CD4-positive, alpha-beta T cell (primary cell): ENCODE results near the gene RNASE2. TPM values are rescaled to one million over a fixed set of nuclear protein-coding genes. Genes with fewer than 3 reads are reported as not detected.

Experiments used
- ATAC-seq: fragments of 200-7000 bp; cut with Tn5 transposase; one replicate; pipeline ENCODE4 v1.10.0; 2022; ENCODE audit warnings: mild to moderate bottlenecking; ENCODE audit not compliant: poor library complexity
- CTCF ChIA-PET: fragments of 350-600 bp; sonication (Branson Sonifier 250); formaldehyde crosslinking; loops from one replicate; lab custom pipeline; 2021; ENCODE audit warnings: antibody characterized with exemption, inconsistent platforms; lab: Charles Lee
- POLR2A ChIA-PET: fragments of 350-600 bp; sonication (Branson Sonifier 250); formaldehyde crosslinking; loops from one replicate; lab custom pipeline; 2021; ENCODE audit warnings: antibody characterized with exemption, inconsistent platforms; lab: Charles Lee
- DNase-seq, 14 experiments: peaks; one replicate each; pipeline ENCODE4 v3.0.0-alpha.2; 2013 to 2020; ENCODE audit warnings: mixed read lengths in 2 of 14
- H3K27ac ChIP-seq, 2 donors: one replicate each; pipeline versions ENCODE4 v1.5.1 to v1.7.0; 2013; ENCODE audit warnings: low read length in 2 of 2, low read depth in 1 of 2, mild to moderate bottlenecking in 1 of 2
- H3K27me3 ChIP-seq, 2 experiments: 1 replicate in 1 of 2; 2 replicates in 1 of 2; pipeline versions ENCODE4 v1.6.1 to v1.7.0; 2013; ENCODE audit warnings: low read length in 2 of 2, control low read depth in 1 of 2, mild to moderate bottlenecking in 1 of 2, moderate library complexity in 1 of 2; ENCODE audit not compliant: insufficient read depth in 2 of 2, control insufficient read depth in 1 of 2
- H3K36me3 ChIP-seq: one replicate; pipeline ENCODE4 v1.6.1; 2013; ENCODE audit warnings: low read length, control low read depth; ENCODE audit not compliant: insufficient read depth
- H3K4me1 ChIP-seq: one replicate; pipeline ENCODE4 v1.6.1; 2013; ENCODE audit warnings: low read length, control low read depth; ENCODE audit not compliant: insufficient read depth
- H3K4me3 ChIP-seq: one replicate; pipeline ENCODE4 v1.5.1; 2013; ENCODE audit warnings: mild to moderate bottlenecking, low read length, moderate library complexity
- H3K9me3 ChIP-seq, 2 experiments: 1 replicate in 1 of 2; 2 replicates in 1 of 2; pipeline versions ENCODE4 v1.6.1 to v1.7.0; 2013; ENCODE audit warnings: low read length in 2 of 2, mild to moderate bottlenecking in 2 of 2, control low read depth in 1 of 2, moderate library complexity in 1 of 2; ENCODE audit not compliant: control insufficient read depth in 1 of 2, insufficient read depth in 1 of 2
- H3K27ac Mint-ChIP-seq: one replicate; pipeline ENCODE4 v1.8.0; 2020; ENCODE audit warnings: mixed read lengths
- H3K27me3 Mint-ChIP-seq: one replicate; pipeline ENCODE4 v1.8.0; 2021; ENCODE audit warnings: mixed read lengths
- H3K36me3 Mint-ChIP-seq: one replicate; pipeline ENCODE4 v1.8.0; 2021; ENCODE audit warnings: low read depth, mixed read lengths
- H3K4me1 Mint-ChIP-seq: one replicate; pipeline ENCODE4 v1.8.0; 2021; ENCODE audit warnings: low read depth, mixed read lengths
- H3K4me3 Mint-ChIP-seq: one replicate; pipeline ENCODE4 v1.8.0; 2020; ENCODE audit warnings: mild to moderate bottlenecking, mixed read lengths
- H3K9me3 Mint-ChIP-seq: one replicate; pipeline ENCODE4 v1.8.0; 2020; ENCODE audit warnings: mixed read lengths
- intact Hi-C, 2 experiments: fragments of 100-400 bp; cut with DNase I in 1 of 2; cut with micrococcal nuclease in 1 of 2; formaldehyde crosslinking; loops; one replicate each; pipeline versions ENCODE4 v1.15.1 to v1.9.0; 2023 to 2025; cut with DNase I, micrococcal nuclease
- total RNA-seq, 174 experiments: library from RNA in 2 of 174; stranded (reverse) in 2 of 174; gene quantifications; one replicate each; pipeline ENCODE4 v1.2.3 and lab custom pipeline; 2021 to 2026
- TF ChIP-seq, protein P1 (sequence below): fragments of 200-600 bp; IDR thresholded peaks from one replicate; pipeline ENCODE4 v1.8.0; 2022; ENCODE audit warnings: antibody characterized with exemption, mild to moderate bottlenecking

Gene RNASE2
- total RNA-seq, 2 experiments from 2014 or later, result 0.34 to 0.36 TPM

DNA sequence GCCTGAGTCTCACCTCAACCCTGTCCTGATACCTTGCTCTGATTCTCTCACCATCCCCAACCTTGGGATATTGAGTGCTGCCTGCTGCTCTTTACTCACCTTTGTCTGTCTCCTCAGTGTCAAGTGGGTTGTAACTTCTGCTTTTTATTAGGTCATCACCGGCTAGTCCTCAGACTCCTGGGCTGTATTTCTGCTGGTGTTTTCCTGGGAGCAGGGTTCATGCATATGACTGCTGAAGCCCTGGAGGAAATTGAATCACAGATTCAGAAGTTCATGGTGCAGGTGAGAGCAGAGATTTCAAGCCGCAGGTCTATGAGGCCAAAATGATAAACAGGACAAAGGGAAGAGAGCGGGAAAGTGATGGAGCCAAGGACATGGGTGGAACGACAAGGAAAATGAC lies 44.3 kb downstream of the RNASE2 start:
- H3K36me3 Mint-ChIP-seq, result peaks cover 39% of the 10 kb centered on the region
- H3K9me3 ChIP-seq, result no peaks in the 10 kb centered on the region
- no peak overlapping the region for H3K27ac ChIP-seq
- H3K4me1 ChIP-seq, result no peaks in the 10 kb centered on the region
- intact Hi-C loops, result no loop called here
- H3K27ac Mint-ChIP-seq, result no peak overlapping the region
- POLR2A ChIA-PET, result no interaction called here
- no peaks in the 10 kb centered on the region for H3K9me3 Mint-ChIP-seq
- H3K36me3 ChIP-seq, result peaks cover 28% of the 10 kb centered on the region
- CTCF ChIA-PET, result no interaction called here
- no peak overlapping the region for H3K4me3 Mint-ChIP-seq
- H3K27me3 ChIP-seq, result no peaks in the 10 kb centered on the region
- H3K4me3 ChIP-seq, result no peak overlapping the region
- peaks cover 34% of the 10 kb centered on the region for H3K4me1 Mint-ChIP-seq
- no peak for ATAC-seq
- DNase-seq, result no peak
- no peaks in the 10 kb centered on the region for H3K27me3 Mint-ChIP-seq
- TF ChIP-seq, protein P1, sequence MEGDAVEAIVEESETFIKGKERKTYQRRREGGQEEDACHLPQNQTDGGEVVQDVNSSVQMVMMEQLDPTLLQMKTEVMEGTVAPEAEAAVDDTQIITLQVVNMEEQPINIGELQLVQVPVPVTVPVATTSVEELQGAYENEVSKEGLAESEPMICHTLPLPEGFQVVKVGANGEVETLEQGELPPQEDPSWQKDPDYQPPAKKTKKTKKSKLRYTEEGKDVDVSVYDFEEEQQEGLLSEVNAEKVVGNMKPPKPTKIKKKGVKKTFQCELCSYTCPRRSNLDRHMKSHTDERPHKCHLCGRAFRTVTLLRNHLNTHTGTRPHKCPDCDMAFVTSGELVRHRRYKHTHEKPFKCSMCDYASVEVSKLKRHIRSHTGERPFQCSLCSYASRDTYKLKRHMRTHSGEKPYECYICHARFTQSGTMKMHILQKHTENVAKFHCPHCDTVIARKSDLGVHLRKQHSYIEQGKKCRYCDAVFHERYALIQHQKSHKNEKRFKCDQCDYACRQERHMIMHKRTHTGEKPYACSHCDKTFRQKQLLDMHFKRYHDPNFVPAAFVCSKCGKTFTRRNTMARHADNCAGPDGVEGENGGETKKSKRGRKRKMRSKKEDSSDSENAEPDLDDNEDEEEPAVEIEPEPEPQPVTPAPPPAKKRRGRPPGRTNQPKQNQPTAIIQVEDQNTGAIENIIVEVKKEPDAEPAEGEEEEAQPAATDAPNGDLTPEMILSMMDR, result no peak

DNA sequence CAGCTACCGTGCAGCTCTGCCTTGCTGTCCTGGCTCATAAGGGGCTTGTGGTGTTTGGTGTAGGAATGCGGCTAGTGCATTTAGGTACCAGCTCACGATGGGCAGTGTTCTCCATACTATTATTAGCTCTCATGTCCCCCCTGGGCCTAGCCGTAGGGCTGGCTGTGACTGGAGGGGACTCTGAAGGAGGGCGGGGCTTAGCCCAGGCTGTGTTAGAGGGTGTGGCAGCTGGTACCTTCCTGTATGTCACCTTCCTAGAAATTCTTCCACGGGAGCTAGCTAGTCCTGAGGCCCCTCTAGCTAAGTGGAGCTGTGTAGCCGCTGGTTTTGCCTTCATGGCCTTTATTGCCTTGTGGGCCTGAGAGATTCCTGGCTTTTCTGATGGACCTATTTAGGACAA lies 45.9 kb downstream of the RNASE2 start:
- CTCF ChIA-PET, result interaction anchor here (1.5 kb wide), 1 partner anchor 14 kb away, joined by 3 read pairs; no protein-coding TSS in a partner anchor
- Mint-ChIP-seq H3K36me3 (peaks cover 23% of the 10 kb centered on the region), H3K4me3 (no peak overlapping the region), H3K27me3 (no peaks in the 10 kb centered on the region), H3K9me3 (no peaks in the 10 kb centered on the region), H3K4me1 (peaks cover 22% of the 10 kb centered on the region), H3K27ac (no peak overlapping the region)
- Histone ChIP-seq H3K27me3 (no peaks in the 10 kb centered on the region), H3K27ac (no peak overlapping the region), H3K4me3 (no peak overlapping the region), H3K9me3 (no peaks in the 10 kb centered on the region), H3K36me3 (peaks cover 12% of the 10 kb centered on the region), H3K4me1 (no peaks in the 10 kb centered on the region)
- DNase-seq, result no peak
- no peak for ATAC-seq
- TF ChIP-seq, protein P1, result no peak
- POLR2A ChIA-PET, result interaction anchor here (0.6 kb wide), 1 partner anchor 128 kb away, joined by 3 read pairs; no protein-coding TSS in a partner anchor
- intact Hi-C loops, result no loop called here

DNA sequence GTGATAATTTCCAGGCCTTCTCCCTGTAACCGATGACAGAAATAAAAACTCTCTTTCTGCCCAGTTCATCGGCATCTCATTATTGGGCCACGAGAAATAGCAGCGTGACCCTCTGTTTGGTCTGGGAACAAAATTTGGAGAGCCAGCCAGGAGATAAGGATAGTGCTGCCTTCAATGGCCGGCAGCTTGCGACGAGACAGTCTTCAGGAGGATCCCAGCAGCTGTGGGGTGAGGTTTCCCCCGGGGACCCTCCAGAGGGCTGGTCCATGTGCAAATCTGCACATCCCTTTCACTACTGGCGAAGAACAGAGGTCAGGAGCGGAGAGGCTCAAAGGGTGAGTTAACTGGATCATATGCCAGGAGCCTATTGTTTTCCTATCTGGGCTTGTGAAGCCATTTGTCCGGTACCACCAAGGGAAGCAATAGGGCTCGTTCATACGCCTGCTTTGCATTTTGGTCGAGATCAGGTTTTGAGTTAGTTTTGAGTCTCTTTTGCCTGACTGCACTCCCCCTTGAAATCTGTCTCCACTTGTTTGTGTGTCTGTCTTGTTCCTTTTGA lies 48.6 kb downstream of the RNASE2 start:
- TF ChIP-seq, protein P1, result no peak
- no peak overlapping the region for H3K27ac ChIP-seq
- H3K4me1 Mint-ChIP-seq, result no peaks in the 10 kb centered on the region
- no peak for ATAC-seq
- ChIA-PET CTCF (interaction anchor here (0.5 to 2.1 kb wide), 4 partner anchors 11 to 440 kb away, joined by 3 to 7 read pairs (median 4); no protein-coding TSS in a partner anchor), POLR2A (no interaction called here)
- H3K9me3 ChIP-seq, result no peaks in the 10 kb centered on the region
- H3K4me3 Mint-ChIP-seq, result no peak overlapping the region
- H3K4me3 ChIP-seq, result no peak overlapping the region
- no peaks in the 10 kb centered on the region for H3K36me3 Mint-ChIP-seq
- H3K4me1 ChIP-seq, result no peaks in the 10 kb centered on the region
- no peaks in the 10 kb centered on the region for H3K27me3 ChIP-seq
- intact Hi-C loops, result no loop called here
- H3K9me3 Mint-ChIP-seq, result no peaks in the 10 kb centered on the region
- H3K36me3 ChIP-seq, result no peaks in the 10 kb centered on the region
- H3K27ac Mint-ChIP-seq, result no peak overlapping the region
- no peaks in the 10 kb centered on the region for H3K27me3 Mint-ChIP-seq
- no peak for DNase-seq

Other genes starting within 250 kb of the RNASE2 start
- not detected for gene EDDM3A, start 209.6 kb upstream of the RNASE2 start, total RNA-seq
- not detected for gene EDDM3B, start 187.1 kb upstream of the RNASE2 start, total RNA-seq
- gene RNASE6, start 174.2 kb upstream of the RNASE2 start, total RNA-seq, result 1 to 10 TPM in 1 of 2 experiments, under 1 TPM in 1; 0.66 to 1.5 TPM
- gene RNASE1, start 152.6 kb upstream of the RNASE2 start, total RNA-seq, result not detected
- gene RNASE3, start 64.1 kb upstream of the RNASE2 start, total RNA-seq, result not detected
- 10 to 100 TPM; 92.0 to 94.8 TPM for gene METTL17, start 34.5 kb downstream of the RNASE2 start, total RNA-seq
- not detected for gene SLC39A2, start 43.8 kb downstream of the RNASE2 start, total RNA-seq
- gene NDRG2, start 69.6 kb downstream of the RNASE2 start, total RNA-seq, result 10 to 100 TPM; 26.7 to 28.6 TPM
- gene TPPP2, start 74.7 kb downstream of the RNASE2 start, total RNA-seq, result not detected
- gene RNASE13, start 79.3 kb downstream of the RNASE2 start, total RNA-seq, result not detected
- not detected for gene RNASE7, start 86.9 kb downstream of the RNASE2 start, total RNA-seq
- not detected for gene RNASE8, start 102.3 kb downstream of the RNASE2 start, total RNA-seq
- 1 to 10 TPM; 1.2 to 1.3 TPM for gene ARHGEF40, start 114.8 kb downstream of the RNASE2 start, total RNA-seq
- 10 to 100 TPM; 15.2 to 15.5 TPM for gene ZNF219, start 143.2 kb downstream of the RNASE2 start, total RNA-seq
- not detected for gene TMEM253, start 145.6 kb downstream of the RNASE2 start, total RNA-seq
- gene OR5AU1, start 200.6 kb downstream of the RNASE2 start, total RNA-seq, result not detected